ENCODE data around the gene UIMC1. TPM values are rescaled to one million over a fixed set of nuclear protein-coding genes. Genes with fewer than 3 reads are reported as not detected.
"Not testable (repeated sequence)": the region's sequence is repeated elsewhere in the genome, so short reads cannot be mapped to it uniquely, and the experiment has no call there.

The UIMC1 gene
- total RNA-seq, 2 experiments from 2014 or later = 42.7 to 78.5 TPM

- POLR2A ChIA-PET = interaction anchor here (0.8 to 8.9 kb wide), 6 partner anchors 8 to 23 kb away, joined by 3 to 74 read pairs (median 10); partner anchors contain the start of gene ZNF346
- H4K20me1 ChIP-seq (ENCODE audit: insufficient read depth, low read length) = peaks cover 32% of the 10 kb centered on the region
- peaks cover 39% of the 10 kb centered on the region for H3K4me1 ChIP-seq (ENCODE audit: insufficient read depth, low read length, poor library complexity, severe bottlenecking)
- H3K9me3 ChIP-seq (ENCODE audit: low read length) = no peaks in the 10 kb centered on the region
- no peak for TF ChIP-seq EZH2phosphoT487 (IDR thresholded peaks at IDR 0.05; ENCODE audit: borderline replicate concordance, low read depth, low read length)
- TF ChIP-seq, protein P1, sequence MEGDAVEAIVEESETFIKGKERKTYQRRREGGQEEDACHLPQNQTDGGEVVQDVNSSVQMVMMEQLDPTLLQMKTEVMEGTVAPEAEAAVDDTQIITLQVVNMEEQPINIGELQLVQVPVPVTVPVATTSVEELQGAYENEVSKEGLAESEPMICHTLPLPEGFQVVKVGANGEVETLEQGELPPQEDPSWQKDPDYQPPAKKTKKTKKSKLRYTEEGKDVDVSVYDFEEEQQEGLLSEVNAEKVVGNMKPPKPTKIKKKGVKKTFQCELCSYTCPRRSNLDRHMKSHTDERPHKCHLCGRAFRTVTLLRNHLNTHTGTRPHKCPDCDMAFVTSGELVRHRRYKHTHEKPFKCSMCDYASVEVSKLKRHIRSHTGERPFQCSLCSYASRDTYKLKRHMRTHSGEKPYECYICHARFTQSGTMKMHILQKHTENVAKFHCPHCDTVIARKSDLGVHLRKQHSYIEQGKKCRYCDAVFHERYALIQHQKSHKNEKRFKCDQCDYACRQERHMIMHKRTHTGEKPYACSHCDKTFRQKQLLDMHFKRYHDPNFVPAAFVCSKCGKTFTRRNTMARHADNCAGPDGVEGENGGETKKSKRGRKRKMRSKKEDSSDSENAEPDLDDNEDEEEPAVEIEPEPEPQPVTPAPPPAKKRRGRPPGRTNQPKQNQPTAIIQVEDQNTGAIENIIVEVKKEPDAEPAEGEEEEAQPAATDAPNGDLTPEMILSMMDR (conservative IDR thresholded peaks at IDR 0.05; ENCODE audit: low read length) = no peak
- peak overlapping the region; percentile 100 for H3K4me2 ChIP-seq (ENCODE audit: low read length)
- no peak overlapping the region for H2AFZ ChIP-seq (ENCODE audit: low read length)
- peak overlapping the region; percentile 95 for H3K4me3 ChIP-seq (ENCODE audit: low read depth, low read length, poor library complexity, severe bottlenecking)
- CTCF ChIA-PET (ENCODE audit: unreplicated experiment) = interaction anchor here (0.8 to 1.8 kb wide), 3 partner anchors 8 to 67 kb away, joined by 3 to 4 read pairs (median 4); no protein-coding TSS in a partner anchor
- no TSS peak for BruUV-seq (replicated peaks)
- H3K9me2 ChIP-seq (ENCODE audit: insufficient read depth, low read length) = no peaks in the 10 kb centered on the region
- peaks cover 64% of the 10 kb centered on the region for H3K79me2 ChIP-seq (ENCODE audit: insufficient read depth, low read depth, low read length)
- intact Hi-C loops (cut with micrococcal nuclease; ENCODE audit: unreplicated experiment) = loop anchor here (5.0 to 10.0 kb wide), 2 partner anchors 422 to 470 kb away; partner anchors contain the start of genes GRK6 and RNF44
- peaks cover 42% of the 10 kb centered on the region for H3K36me3 ChIP-seq (ENCODE audit: insufficient read depth, low read length)
- H3K27ac ChIP-seq (ENCODE audit: low read depth, low read length, poor library complexity, severe bottlenecking) = peak overlapping the region; percentile 72
- no peak for DNase-seq (ENCODE audit: low spot score)
Observed at GRCh38 chr5:177004961-177005360, 1.6 kb downstream of the UIMC1 start.

DNA sequence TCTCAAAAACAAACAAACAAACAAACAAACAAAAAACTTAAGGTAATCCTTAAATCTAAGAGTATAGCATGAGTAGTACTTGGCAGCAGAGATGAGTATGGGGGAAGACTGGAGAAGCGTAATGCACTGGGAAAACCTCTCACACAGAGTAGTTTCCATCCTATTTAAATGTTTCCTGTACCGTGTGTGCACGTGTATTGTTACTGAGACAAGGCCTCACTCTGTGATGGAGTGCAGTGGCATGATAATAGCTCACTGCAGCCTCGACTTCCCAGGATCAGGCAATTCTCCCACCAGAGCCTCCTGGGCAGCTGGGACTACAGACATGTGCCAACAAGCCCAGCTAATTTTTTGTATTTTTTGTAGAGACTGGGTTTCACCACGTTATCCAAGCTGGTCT lies 2.9 kb downstream of the UIMC1 start:
- ChIA-PET CTCF (ENCODE audit: unreplicated experiment) (interaction anchor here (0.9 kb wide), 1 partner anchor 343 kb away, joined by 3 read pairs; no protein-coding TSS in a partner anchor), POLR2A (interaction anchor here (0.6 to 8.9 kb wide), 6 partner anchors 9 to 25 kb away, joined by 3 to 74 read pairs (median 9); partner anchors contain the start of gene ZNF346)
- BruUV-seq (replicated peaks) = no TSS peak
- Histone ChIP-seq H3K9me3 (ENCODE audit: low read length) (no peaks in the 10 kb centered on the region), H3K4me3 (ENCODE audit: low read depth, low read length, poor library complexity, severe bottlenecking) (peak overlapping the region; percentile 95), H3K4me2 (ENCODE audit: low read length) (peak overlapping the region; percentile 100), H3K9me2 (ENCODE audit: insufficient read depth, low read length) (no peaks in the 10 kb centered on the region), H3K79me2 (ENCODE audit: insufficient read depth, low read depth, low read length) (peaks cover 77% of the 10 kb centered on the region), H3K4me1 (ENCODE audit: insufficient read depth, low read length, poor library complexity, severe bottlenecking) (peaks cover 39% of the 10 kb centered on the region), H3K36me3 (ENCODE audit: insufficient read depth, low read length) (peaks cover 51% of the 10 kb centered on the region), H3K27ac (ENCODE audit: low read depth, low read length, poor library complexity, severe bottlenecking) (no peak overlapping the region), H4K20me1 (ENCODE audit: insufficient read depth, low read length) (peaks cover 32% of the 10 kb centered on the region), H2AFZ (ENCODE audit: low read length) (no peak overlapping the region)
- DNase-seq (ENCODE audit: low spot score) = peak; percentile 30
- no peak for TF ChIP-seq EZH2phosphoT487 (IDR thresholded peaks at IDR 0.05; ENCODE audit: borderline replicate concordance, low read depth, low read length)
- TF ChIP-seq, protein P1 (conservative IDR thresholded peaks at IDR 0.05; ENCODE audit: low read length) = no peak
- intact Hi-C loops (cut with micrococcal nuclease; ENCODE audit: unreplicated experiment) = loop anchor here (5.0 to 10.0 kb wide), 2 partner anchors 424 to 469 kb away; partner anchors contain the start of genes GRK6 and RNF44

GRCh38 chr5:176999526-176999925 lies 7.1 kb downstream of the UIMC1 start:
- DNase-seq (ENCODE audit: low spot score); H3K9me3 ChIP-seq (ENCODE audit: low read length); H3K4me3 ChIP-seq (ENCODE audit: low read depth, low read length, poor library complexity, severe bottlenecking); BruUV-seq (replicated peaks); H3K4me2 ChIP-seq (ENCODE audit: low read length); CTCF ChIA-PET (ENCODE audit: unreplicated experiment); POLR2A ChIA-PET; H3K27ac ChIP-seq (ENCODE audit: low read depth, low read length, poor library complexity, severe bottlenecking); H2AFZ ChIP-seq (ENCODE audit: low read length); H3K9me2 ChIP-seq (ENCODE audit: insufficient read depth, low read length): not testable (repeated sequence)
- Histone ChIP-seq H4K20me1 (ENCODE audit: insufficient read depth, low read length) (peaks cover 35% of the 10 kb centered on the region), H3K4me1 (ENCODE audit: insufficient read depth, low read length, poor library complexity, severe bottlenecking) (peaks cover 61% of the 10 kb centered on the region), H3K79me2 (ENCODE audit: insufficient read depth, low read depth, low read length) (peaks cover 100% of the 10 kb centered on the region), H3K36me3 (ENCODE audit: insufficient read depth, low read length) (peaks cover 46% of the 10 kb centered on the region)
- intact Hi-C loops (cut with micrococcal nuclease; ENCODE audit: unreplicated experiment) = loop anchor here (10.0 kb wide), 2 partner anchors 305 to 555 kb away; partner anchors contain the start of genes FAF2, PRELID1 and RAB24
